Right hindlimb (tissue), 1 donor: ENCODE data around the gene FOXI2.

Source experiments
- DNase-seq: peaks from one replicate; pipeline ENCODE4 v3.0.0-alpha.2; 2018

The FOXI2 gene

DNA sequence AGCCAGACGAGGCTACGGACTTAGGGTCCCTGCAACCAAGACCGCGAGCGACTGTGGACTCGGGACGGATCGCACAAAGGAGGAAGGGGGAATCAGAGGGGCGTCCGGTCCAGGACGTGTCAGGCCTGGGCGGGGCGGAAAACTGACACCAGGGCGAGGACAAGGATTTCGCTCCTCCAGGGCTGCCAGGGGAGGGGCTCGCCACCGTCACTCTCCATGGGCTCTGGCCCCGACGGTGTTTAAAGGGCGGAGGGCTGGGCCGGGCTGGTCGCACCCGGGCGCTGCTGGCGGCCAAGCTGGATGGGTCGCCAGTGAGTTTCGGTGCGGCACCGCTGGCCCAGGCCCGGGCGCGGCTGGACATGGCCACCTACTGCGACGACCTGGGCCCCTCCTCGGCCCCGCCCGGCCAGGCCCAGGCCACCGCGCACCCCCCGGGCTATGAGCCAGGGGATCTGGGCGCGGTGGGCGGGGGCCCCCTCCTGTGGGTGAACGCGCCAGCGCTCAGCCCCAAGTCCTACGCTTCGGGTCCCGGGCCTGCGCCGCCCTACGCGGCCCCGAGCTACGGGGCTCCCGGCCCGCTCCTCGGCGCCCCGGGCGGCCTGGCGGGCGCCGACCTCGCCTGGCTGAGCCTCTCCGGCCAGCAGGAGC is at the start of gene FOXI2:
Gene FOXI2, plus strand, starts transcription at position 271 of the 648 bp plus-strand sequence. Its CDS starts 89 bp downstream, at position 360.
- no peak for DNase-seq

- DNase-seq, result no peak
Observed at GRCh38 chr10:127687548-127687947, 49.4 kb upstream of the FOXI2 start.

DNA sequence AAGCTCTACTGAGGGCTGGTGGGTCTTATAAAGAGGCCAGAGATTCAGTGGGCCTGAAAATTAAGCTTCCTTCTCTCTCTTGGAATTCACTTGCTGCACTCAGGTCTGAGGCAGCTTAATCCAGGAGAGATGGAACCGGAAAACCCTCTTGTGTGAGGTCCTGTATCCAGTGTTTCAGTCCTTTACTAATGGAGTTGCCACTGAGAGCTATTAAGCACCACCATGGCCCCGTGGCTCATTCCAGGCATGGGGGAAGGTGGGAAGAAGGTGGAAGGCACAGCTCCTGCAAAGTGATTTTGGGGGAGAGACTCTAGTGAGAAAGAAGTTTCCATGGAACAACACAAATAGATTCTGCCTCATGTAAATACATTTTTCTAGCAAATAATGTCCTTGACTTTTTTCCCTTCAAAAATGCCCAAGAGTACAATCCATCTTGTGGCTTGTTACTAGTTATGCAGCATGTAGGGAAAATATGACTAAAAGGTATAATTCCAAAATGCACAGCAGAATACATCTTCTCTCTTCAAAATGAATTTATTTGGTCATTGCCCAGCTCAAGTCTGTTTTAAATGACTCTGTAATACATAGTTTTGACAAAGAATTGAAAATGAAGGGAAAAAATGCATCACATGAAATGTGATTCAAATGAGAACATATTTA is 46.7 kb upstream of the FOXI2 start:
- DNase-seq, result no peak

DNA sequence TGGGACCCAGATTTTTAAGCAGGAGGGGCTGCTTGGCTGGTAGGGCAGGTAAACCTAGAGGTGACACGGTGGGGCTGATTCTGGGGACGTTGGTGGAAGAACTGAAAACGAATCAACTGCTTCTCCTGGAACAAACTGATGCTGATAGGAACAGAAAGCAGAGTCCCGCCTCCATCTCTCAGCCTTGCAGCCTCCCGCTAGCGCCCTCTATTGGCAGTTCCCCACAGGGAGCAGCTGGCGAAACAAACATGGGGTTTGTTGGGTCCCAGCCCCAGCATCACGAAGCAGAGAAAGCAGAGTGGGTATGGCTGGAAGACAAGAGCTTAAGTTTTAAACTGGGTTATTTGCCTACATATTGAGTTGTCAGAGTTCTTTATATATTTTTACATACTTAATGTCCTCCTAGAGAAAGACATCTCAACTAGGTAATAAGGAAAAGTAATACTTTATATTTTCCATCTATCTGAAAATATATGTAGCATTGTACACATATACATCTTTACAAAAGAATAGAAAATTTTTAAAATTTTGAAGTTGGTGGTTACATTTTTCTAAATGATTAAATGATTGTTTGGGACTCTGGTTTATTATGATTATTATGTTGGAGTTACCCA is 42.3 kb upstream of the FOXI2 start:
- no peak for DNase-seq

DNA sequence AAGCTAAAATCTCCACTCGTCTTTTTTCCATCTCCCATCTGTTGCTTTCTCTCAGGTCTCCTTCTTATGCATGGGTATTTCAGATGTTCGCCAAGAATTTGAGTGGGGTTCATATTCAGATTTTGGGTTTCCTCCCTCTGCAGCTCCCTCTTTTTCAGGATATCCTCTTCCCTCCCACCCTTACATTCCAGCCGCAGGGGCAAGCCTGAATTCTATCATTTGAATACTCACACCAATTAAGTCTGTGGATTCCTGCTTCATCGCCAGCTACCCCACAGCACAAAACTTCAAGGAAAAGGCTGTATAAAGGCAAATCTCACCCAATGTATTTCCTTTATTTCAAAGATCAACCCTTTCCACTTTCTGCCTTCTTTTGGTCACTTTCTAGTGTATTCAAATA is 41.6 kb upstream of the FOXI2 start:
- DNase-seq, result no peak

DNA sequence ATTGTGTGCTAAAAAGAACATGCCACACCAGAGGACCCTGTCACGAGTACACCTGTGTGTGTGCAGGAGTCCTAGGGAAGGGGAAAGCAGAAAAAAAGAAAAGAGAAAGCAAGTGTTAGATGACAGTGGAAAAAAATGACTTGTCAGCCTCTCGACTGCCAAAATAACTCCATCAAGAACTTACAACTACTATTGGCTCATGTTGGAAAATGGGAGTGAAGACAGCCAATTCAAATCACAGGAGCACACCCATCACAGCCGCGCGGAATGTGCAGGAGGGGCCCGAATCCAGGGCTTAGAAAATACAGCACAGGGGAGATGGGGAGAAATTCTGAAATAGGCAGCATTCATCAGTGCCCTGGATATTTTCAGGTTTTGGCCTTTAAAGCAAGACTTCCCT is 38.1 kb upstream of the FOXI2 start:
- peak; percentile 42 for DNase-seq

- no peak for DNase-seq
Observed at GRCh38 chr10:127699311-127699710, 37.7 kb upstream of the FOXI2 start.

GRCh38 chr10:127702271-127702670 is 34.7 kb upstream of the FOXI2 start:
- DNase-seq, result no peak

DNA sequence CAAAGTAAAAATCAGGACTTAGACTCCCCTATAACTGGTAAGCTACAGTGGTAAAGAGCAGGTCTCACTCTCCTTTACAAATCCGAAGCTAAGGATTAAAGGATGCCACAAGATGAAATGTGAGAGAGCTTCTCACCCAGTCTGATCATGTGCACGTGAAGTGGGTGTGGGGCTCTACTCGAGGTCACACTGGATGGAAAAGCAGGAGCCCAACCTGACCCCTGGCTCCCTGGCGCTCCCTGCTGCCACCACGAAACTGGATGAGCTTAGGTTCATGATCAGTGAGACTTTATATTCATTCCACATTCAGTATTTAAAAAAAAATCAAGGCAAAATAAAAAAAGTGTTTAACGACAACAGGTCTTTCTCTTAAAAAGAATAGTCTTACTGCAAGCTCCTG is 21.7 kb upstream of the FOXI2 start:
- DNase-seq, result no peak

- no peak for DNase-seq
Observed at GRCh38 chr10:127715782-127716378, 21.1 kb upstream of the FOXI2 start.

- no peak for DNase-seq
Observed at GRCh38 chr10:127720142-127720541, 16.8 kb upstream of the FOXI2 start.

- no peak for DNase-seq
Observed at GRCh38 chr10:127720903-127721302, 16.1 kb upstream of the FOXI2 start.

DNA sequence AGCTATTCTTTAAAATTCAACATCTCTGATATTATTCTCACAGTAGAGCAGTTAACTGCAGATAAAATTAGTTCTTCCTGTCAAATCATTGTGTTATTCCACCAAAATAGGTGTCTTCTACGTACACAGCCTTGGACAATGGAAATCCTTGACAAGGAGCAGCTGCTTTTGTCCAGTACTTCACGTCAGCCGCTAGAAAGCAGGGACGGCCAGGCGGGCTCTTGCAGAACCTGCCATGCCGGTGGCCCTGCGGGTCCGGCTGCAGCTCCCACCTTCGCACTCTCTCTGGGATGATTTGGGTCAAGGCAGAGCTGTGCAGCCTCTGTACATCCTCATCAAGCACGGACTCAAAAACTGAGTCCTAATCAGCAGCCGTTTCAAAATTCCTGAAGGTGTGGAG is 2.2 kb upstream of the FOXI2 start:
- DNase-seq, result no peak

GRCh38 chr10:127735156-127735555 is 1.8 kb upstream of the FOXI2 start:
- DNase-seq, result no peak

- no peak for DNase-seq
Observed at GRCh38 chr10:127735723-127736221, 1.2 kb upstream of the FOXI2 start.

DNA sequence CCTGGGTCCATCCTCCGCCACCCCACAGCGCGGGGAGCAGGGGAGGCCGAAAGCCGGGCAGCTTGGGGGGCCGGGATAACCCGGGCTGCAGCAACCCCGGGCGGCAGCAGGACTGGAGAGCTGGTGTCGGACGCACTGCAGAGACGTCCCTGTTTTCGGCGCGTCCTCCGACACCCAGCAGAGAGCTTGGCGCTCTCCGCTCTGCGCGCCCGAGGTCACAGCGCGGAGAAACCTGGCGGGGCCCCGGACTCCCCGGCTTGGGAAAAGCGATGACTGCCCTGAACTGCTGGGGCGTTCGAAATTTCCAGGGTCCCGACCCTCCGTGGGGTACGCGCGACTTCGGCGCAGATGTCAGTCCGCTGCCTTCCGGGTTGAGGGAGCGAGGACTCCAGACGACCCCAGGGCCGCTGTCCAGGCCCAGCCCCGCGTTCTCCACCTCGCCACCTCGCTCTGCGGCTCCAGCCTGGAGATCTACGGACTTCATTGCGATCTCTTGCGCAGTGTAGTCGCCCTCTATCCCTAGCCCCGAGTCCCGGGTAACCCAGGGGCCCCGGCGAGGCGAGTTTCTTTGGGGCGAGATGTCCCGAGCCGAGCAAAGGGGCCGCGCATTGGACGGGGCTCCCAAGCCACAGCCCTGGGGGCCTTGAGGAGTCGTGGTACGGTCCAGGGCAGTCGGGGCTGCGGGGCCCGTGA is 617 bp upstream of the FOXI2 start:
- no peak for DNase-seq

DNA sequence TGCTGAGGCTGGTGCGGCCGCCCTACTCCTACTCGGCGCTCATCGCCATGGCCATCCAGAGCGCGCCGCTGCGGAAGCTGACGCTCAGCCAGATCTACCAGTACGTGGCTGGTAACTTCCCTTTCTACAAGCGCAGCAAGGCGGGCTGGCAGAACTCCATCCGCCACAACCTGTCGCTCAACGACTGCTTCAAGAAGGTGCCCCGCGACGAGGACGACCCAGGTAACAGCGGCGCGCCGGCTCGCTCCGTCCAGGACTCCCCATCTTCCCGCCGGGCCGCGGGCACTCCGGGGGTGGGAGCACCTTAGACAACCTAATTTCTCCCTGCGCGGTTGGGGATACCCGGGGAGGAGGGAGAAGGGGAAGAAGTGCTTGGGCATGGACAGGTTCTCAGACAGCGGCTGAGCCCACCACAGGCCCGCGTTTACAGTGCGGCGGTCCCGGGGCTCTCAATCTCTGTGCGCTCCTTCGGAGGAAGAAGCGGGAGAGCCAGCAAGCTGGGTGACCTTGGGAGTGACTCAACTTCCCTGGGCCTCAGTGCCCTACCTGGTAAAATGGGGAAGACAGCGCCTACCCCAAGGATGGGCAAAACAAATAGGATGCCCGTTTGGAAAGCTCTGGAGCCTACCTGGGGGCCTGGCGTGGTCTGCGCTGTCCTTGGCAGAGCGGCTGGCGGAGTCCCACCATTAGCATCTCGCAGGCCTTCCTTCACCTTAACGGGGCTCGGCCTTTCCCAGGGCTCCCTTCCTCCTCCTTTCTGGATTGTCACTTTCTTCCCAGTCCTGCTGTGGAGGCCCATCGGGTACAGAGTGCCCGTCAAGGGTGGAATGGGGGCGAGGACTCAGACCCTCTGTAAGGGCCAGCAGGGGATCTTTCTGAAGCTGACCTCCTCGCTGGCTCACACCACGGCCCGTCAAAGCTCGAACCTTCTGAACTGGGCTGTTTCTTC is 852 bp downstream of the FOXI2 start:
- DNase-seq, result no peak

DNA sequence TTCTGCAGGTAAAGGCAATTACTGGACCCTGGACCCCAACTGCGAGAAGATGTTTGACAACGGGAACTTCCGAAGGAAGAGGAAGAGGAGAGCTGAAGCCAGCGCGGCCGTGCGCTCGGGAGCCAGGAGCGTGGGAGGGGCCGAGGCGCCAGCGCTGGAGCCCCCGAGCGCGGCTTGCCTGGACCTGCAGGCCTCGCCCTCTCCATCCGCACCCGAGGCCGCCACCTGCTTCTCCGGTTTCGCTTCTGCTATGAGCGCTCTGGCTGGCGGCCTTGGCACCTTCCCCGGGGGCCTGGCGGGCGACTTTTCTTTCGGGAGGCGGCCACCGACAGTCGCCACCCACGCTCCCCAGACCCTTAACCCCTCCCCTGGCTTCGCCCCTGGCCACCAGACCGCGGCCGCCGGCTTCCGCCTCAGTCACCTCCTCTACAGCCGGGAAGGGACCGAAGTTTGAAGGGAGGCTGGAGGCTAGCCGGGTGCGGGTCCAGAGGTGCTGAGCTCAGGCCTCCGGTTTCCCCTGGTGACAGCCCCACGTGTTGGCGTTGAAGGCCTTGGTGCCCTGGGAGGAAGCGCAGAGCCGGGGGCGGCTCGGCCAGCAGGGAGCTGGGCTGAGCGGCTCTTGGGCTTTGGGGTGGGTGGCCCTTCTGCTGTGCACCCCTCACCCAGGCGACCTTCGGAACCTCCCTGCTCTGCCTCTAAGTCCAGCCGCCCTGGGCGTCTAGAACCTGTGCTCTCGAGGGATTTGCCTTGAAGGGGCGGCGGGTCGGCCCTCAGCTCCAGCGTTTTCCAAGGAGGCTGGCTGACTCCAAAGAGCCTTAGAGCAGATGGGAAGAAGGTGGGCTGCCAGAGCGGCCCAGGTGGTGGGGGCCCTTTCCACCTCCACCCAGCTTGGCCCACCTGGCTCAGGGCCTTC is 1.8 kb downstream of the FOXI2 start:
- no peak for DNase-seq

DNA sequence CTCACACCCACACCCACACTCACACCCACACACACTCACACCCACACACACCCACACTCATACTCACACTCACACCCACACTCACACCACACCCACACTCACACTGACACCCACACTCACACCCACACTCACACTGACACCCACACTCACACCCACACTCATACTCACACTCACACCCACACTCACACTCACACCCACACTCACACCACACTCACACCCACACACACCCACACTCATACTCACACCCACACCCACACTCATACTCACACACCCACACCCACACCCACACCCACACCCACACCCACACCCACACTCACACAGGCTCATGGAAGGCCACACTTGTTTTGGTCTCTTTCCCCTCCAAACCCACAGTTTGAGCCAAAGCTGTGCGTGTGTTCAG is 2.9 kb downstream of the FOXI2 start:
- DNase-seq, result no peak

GRCh38 chr10:127740596-127740995 is 3.6 kb downstream of the FOXI2 start:
- DNase-seq, result no peak

DNA sequence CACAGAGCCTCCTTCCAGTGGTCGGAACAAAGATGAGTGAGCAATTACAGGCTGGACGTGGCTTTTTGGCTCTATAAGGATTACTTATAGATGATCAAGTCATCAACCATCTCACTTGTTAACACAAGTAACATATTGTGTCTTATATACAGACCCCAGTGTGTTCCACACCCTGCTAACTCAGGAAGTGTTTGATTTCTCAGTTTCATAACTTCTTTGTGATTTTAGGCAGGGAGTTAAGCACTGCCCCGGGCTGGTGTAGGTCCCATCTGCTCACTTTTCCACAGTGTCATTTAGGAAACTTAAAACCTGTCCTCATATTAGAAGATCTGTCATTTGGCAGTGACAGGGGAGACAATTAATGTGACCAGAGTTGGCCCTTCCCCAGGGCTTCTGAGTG is 6.2 kb downstream of the FOXI2 start:
- DNase-seq, result no peak
